H1 (cell line): Measurements from ENCODE around the gene SPOCK3. TPM values are rescaled to one million over a fixed set of nuclear protein-coding genes. Genes with fewer than 3 reads are reported as not detected.

Experiments used
- CTCF ChIA-PET: fragments of 300-600 bp; sonication (Branson Sonifier 250); formaldehyde crosslinking; loops from one replicate; lab custom pipeline; 2021; ENCODE audit not compliant: partially characterized antibody; lab: Charles Lee
- POLR2A ChIA-PET: fragments of 300-600 bp; sonication (Branson Sonifier 250); formaldehyde crosslinking; loops from one replicate; lab custom pipeline; 2021; ENCODE audit warnings: inconsistent platforms; ENCODE audit not compliant: partially characterized antibody; lab: Charles Lee
- DNase-seq, 2 experiments: peaks; one replicate each; pipeline versions ENCODE4 v3.0.0 to v3.0.0-alpha.2; 2010 to 2022; ENCODE audit warnings: low spot score in 2 of 2, low read depth in 1 of 2, mixed read lengths in 1 of 2
- FAIRE-seq: peaks from 2 replicates; lab custom pipeline; 2011; peaks lifted over from hg19 to GRCh38; lab: Jason Lieb, UNC
- H2AFZ ChIP-seq: 2 replicates; pipeline ENCODE4 v1.8.1; 2012; ENCODE audit warnings: low read length, inconsistent platforms
- H2AK5ac ChIP-seq: 2 replicates; pipeline ENCODE4 v1.6.1; 2013; ENCODE audit warnings: low read depth, low read length
- H2BK120ac ChIP-seq: replicated peaks from 2 replicates; pipeline ENCODE3; 2013; ENCODE audit warnings: low read depth, low read length, inconsistent platforms
- H2BK12ac ChIP-seq: 2 replicates; pipeline ENCODE4 v1.6.1; 2013; ENCODE audit warnings: low read depth, low read length
- H2BK15ac ChIP-seq: 2 replicates; pipeline ENCODE4 v1.6.1; 2013; ENCODE audit warnings: low read length
- H2BK20ac ChIP-seq: 2 replicates; pipeline ENCODE4 v1.6.1; 2013; ENCODE audit warnings: low read length
- H2BK5ac ChIP-seq: 2 replicates; pipeline ENCODE4 v1.6.1; 2013; ENCODE audit warnings: low read depth, low read length
- H3K14ac ChIP-seq: 2 replicates; pipeline ENCODE4 v1.6.1; 2013; ENCODE audit warnings: inconsistent platforms; ENCODE audit not compliant: insufficient read length
- H3K18ac ChIP-seq: 2 replicates; pipeline ENCODE4 v1.6.1; 2013; ENCODE audit warnings: low read length; ENCODE audit errors: extremely low read depth
- H3K23ac ChIP-seq: 2 replicates; pipeline ENCODE4 v1.6.1; 2013; ENCODE audit warnings: inconsistent platforms; ENCODE audit not compliant: insufficient read length
- H3K23me2 ChIP-seq: 2 replicates; pipeline ENCODE4 v1.6.1; 2013; ENCODE audit warnings: low read depth, low read length
- H3K27ac ChIP-seq: 2 replicates; pipeline ENCODE4 v1.6.1; 2011; ENCODE audit warnings: low read depth, low read length, inconsistent platforms
- H3K27me3 ChIP-seq, 4 experiments: replicated peaks in 1 of 4; 1 replicate in 1 of 4; 2 replicates in 3 of 4; pipeline versions ENCODE4 v1.6.1 to v1.8.1; 2011 to 2013; ENCODE audit warnings: low read length in 3 of 4, mild to moderate bottlenecking in 3 of 4, inconsistent platforms in 2 of 4, mixed read lengths in 2 of 4, moderate library complexity in 1 of 4; ENCODE audit not compliant: control insufficient read depth in 3 of 4, insufficient read depth in 3 of 4; ENCODE audit errors: extremely low read depth in 1 of 4
- H3K36me3 ChIP-seq, 4 experiments: 2 replicates each; pipeline versions ENCODE4 v1.6.1 to v1.8.1; 2011 to 2013; ENCODE audit warnings: mild to moderate bottlenecking in 4 of 4, low read length in 3 of 4, moderate library complexity in 2 of 4, control low read depth in 1 of 4, inconsistent platforms in 1 of 4; ENCODE audit not compliant: insufficient read depth in 4 of 4, control insufficient read depth in 2 of 4
- H3K4ac ChIP-seq: replicated peaks from 2 replicates; pipeline ENCODE3; 2013; ENCODE audit warnings: low read length, low read depth, mixed read lengths, inconsistent platforms; ENCODE audit not compliant: insufficient read length
- H3K4me1 ChIP-seq, 4 experiments: replicated peaks in 1 of 4; 1 replicate in 1 of 4; 2 replicates in 3 of 4; pipeline versions ENCODE4 v1.6.1 to v1.8.1; 2011 to 2013; ENCODE audit warnings: low read length in 3 of 4, inconsistent platforms in 2 of 4, mixed read lengths in 1 of 4; ENCODE audit not compliant: insufficient read depth in 4 of 4, control insufficient read depth in 3 of 4
- H3K4me2 ChIP-seq, 2 experiments: 2 replicates each; pipeline versions ENCODE4 v1.6.1 to v1.8.1; 2011 to 2013; ENCODE audit warnings: low read depth in 2 of 2, low read length in 2 of 2, control low read depth in 1 of 2, inconsistent platforms in 1 of 2, mild to moderate bottlenecking in 1 of 2; ENCODE audit not compliant: insufficient read depth in 1 of 2
- H3K4me3 ChIP-seq, 4 experiments: fragments of 200-600, 300-600 bp in 1 of 4; sonication (generic), shearing (Covaris generic), sonication (Bioruptor Twin) in 1 of 4; 2 replicates each; pipeline versions ENCODE4 v1.5.1 to v1.8.1; 2011 to 2016; ENCODE audit warnings: low read length in 4 of 4, low read depth in 3 of 4, control low read depth in 2 of 4, inconsistent platforms in 2 of 4, mild to moderate bottlenecking in 2 of 4, mixed read lengths in 1 of 4, moderate library complexity in 1 of 4; ENCODE audit not compliant: insufficient read depth in 2 of 4; ENCODE audit errors: extremely low read depth in 1 of 4
- H3K56ac ChIP-seq: replicated peaks from 2 replicates; pipeline ENCODE3; 2013; ENCODE audit warnings: low read depth, mild to moderate bottlenecking, mixed read lengths, low read length, inconsistent platforms; ENCODE audit not compliant: insufficient read length
- H3K79me1 ChIP-seq: 2 replicates; pipeline ENCODE4 v1.6.1; 2013; ENCODE audit warnings: low read depth, low read length, control low read depth
- H3K79me2 ChIP-seq, 2 experiments: 2 replicates each; pipeline versions ENCODE4 v1.6.1 to v1.8.1; 2012 to 2013; ENCODE audit warnings: low read length in 2 of 2, mild to moderate bottlenecking in 2 of 2, inconsistent platforms in 1 of 2; ENCODE audit not compliant: insufficient read depth in 2 of 2, control insufficient read depth in 1 of 2
- H3K9ac ChIP-seq, 4 experiments: replicated peaks in 1 of 4; 1 replicate in 1 of 4; 2 replicates in 3 of 4; pipeline versions ENCODE4 v1.6.1 to v1.8.1; 2011 to 2013; ENCODE audit warnings: low read depth in 3 of 4, low read length in 3 of 4, control low read depth in 2 of 4, mild to moderate bottlenecking in 2 of 4, moderate library complexity in 2 of 4, inconsistent platforms in 1 of 4; ENCODE audit errors: extremely low read depth in 1 of 4
- H3K9me3 ChIP-seq, 2 experiments: 2 replicates each; pipeline versions ENCODE4 v1.6.1 to v1.8.1; 2012 to 2013; ENCODE audit warnings: mild to moderate bottlenecking in 2 of 2, moderate library complexity in 2 of 2, control low read depth in 1 of 2, inconsistent platforms in 1 of 2, low read depth in 1 of 2, low read length in 1 of 2, mixed read lengths in 1 of 2; ENCODE audit not compliant: insufficient read depth in 2 of 2
- H4K20me1 ChIP-seq, 2 experiments: replicated peaks in 1 of 2; 2 replicates each; pipeline versions ENCODE3 to v1.8.1; 2011 to 2013; ENCODE audit warnings: inconsistent platforms in 2 of 2, low read length in 2 of 2, mild to moderate bottlenecking in 1 of 2; ENCODE audit not compliant: insufficient read depth in 2 of 2, control insufficient read depth in 1 of 2
- H4K5ac ChIP-seq: 2 replicates; pipeline ENCODE4 v1.6.1; 2013; ENCODE audit warnings: low read length, low read depth, mixed read lengths, inconsistent platforms; ENCODE audit not compliant: insufficient read length
- H4K8ac ChIP-seq: 2 replicates; pipeline ENCODE4 v1.8.0; 2013; ENCODE audit warnings: mild to moderate bottlenecking, moderate library complexity, low read length, inconsistent platforms; ENCODE audit not compliant: insufficient read depth; ENCODE audit errors: extremely low read depth
- H4K91ac ChIP-seq: replicated peaks from 2 replicates; pipeline ENCODE3; 2013; ENCODE audit warnings: low read length, mixed read lengths, inconsistent platforms; ENCODE audit not compliant: insufficient read length
- ASH2L ChIP-seq: fragments of 200-600, 300-600 bp; sonication (generic); IDR thresholded peaks from one replicate; pipeline ENCODE4 v1.7.1; 2017; ENCODE audit warnings: low read length
- ATF3 ChIP-seq: IDR thresholded peaks from 2 replicates; pipeline ENCODE4 v1.6.1; 2011; ENCODE audit warnings: low read depth, mild to moderate bottlenecking, low read length; ENCODE audit not compliant: insufficient read depth
- BACH1 ChIP-seq: IDR thresholded peaks from 2 replicates; pipeline ENCODE4 v1.6.1; 2012; ENCODE audit warnings: low read length, improper control_type of control experiment
- CBX8 ChIP-seq: fragments of 300-800, 300-1000 bp; sonication (generic); IDR thresholded peaks from 2 replicates; pipeline ENCODE4 v1.7.1; 2016; ENCODE audit warnings: low read depth, low read length, borderline replicate concordance
- CTCF ChIP-seq, 3 experiments: IDR thresholded peaks; 1 replicate in 2 of 3; 2 replicates in 1 of 3; pipeline versions ENCODE4 v1.5.1 to v1.6.1; 2011; ENCODE audit warnings: low read length in 3 of 3, mild to moderate bottlenecking in 3 of 3, inconsistent platforms in 2 of 3, low read depth in 1 of 3, moderate library complexity in 1 of 3; ENCODE audit not compliant: insufficient read depth in 1 of 3; ENCODE audit errors: control extremely low read depth in 1 of 3
- POLR2A ChIP-seq, 2 experiments: IDR thresholded peaks; 1 replicate in 1 of 2; 2 replicates in 1 of 2; pipeline ENCODE4 v1.6.1; 2011; ENCODE audit warnings: low read depth in 2 of 2, low read length in 2 of 2, mild to moderate bottlenecking in 2 of 2; ENCODE audit errors: control extremely low read depth in 1 of 2
- SAP30 ChIP-seq: fragments of 300-600 bp; sonication (generic); IDR thresholded peaks from 2 replicates; pipeline ENCODE4 v1.7.1; 2012; ENCODE audit warnings: low read length, moderate library complexity, mild to moderate bottlenecking, inconsistent platforms; ENCODE audit not compliant: insufficient read depth, insufficient replicate concordance
- TEAD4 ChIP-seq: IDR thresholded peaks from 2 replicates; pipeline ENCODE4 v1.6.1; 2012; ENCODE audit warnings: low read depth, low read length, inconsistent platforms, mixed read lengths
- USF2 ChIP-seq: IDR thresholded peaks from 2 replicates; pipeline ENCODE4 v1.6.1; 2011; ENCODE audit warnings: low read length, improper control_type of control experiment
- WGBS, 2 experiments: shearing (Covaris generic) in 1 of 2; methylation state at CpG; one replicate each; pipeline versions ENCODE4 v1.1.6 to v1.1.7; 2013 to 2015; ENCODE audit warnings: low lambda C conversion rate in 2 of 2, mixed read lengths in 2 of 2, inconsistent platforms in 1 of 2, low coverage in 1 of 2, missing lambda C conversion rate in 1 of 2; ENCODE audit not compliant: insufficient replicate concordance in 2 of 2, insufficient coverage in 1 of 2, insufficient read length in 1 of 2; ENCODE audit errors: extremely low coverage in 1 of 2, missing lambda C conversion rate in 1 of 2; 5-methylcytosine and 5-hydroxymethylcytosine counted together
- polyA plus RNA-seq, 7 experiments: library from polyadenylated mRNA; depleted of rRNA in 3 of 7; stranded (reverse) in 5 of 7; unstranded in 2 of 7; fragments of >200 nt in 5 of 7; fragments of 200-250 nt in 2 of 7; gene quantifications; 1 replicate in 5 of 7; 2 replicates in 1 of 7; 4 replicates in 1 of 7; pipeline versions ENCODE4 v1.2.1 to v1.2.3, GENCODE V29; 2011 to 2013; ENCODE audit warnings: missing spikeins in 2 of 7, mixed read lengths in 2 of 7
- total RNA-seq: library from RNA; stranded (reverse); fragmentation: NEBNext Ultra II Directional; extraction: Animal tissue kit (Norgen Biotek cat#: 25700); gene quantifications from 2 replicates; pipeline ENCODE4 v1.2.1, GENCODE V29; 2021

SPOCK3 gene
- total and polyA plus RNA-seq, 2 of the 8 experiments (the other 6 are each of a cell fraction or from before 2014, with no cell fraction given): 0.14 to 0.60 TPM

- Histone ChIP-seq H3K36me3 (no peaks in the 10 kb centered on the region), H3K79me1 (no peaks in the 10 kb centered on the region), H3K9ac (no peak overlapping the region), H3K14ac (no peak overlapping the region), H2BK12ac (no peak overlapping the region), H2BK20ac (no peak overlapping the region), H3K18ac (no peak overlapping the region), H3K27me3 (no peaks in the 10 kb centered on the region), H4K8ac (no peak overlapping the region), H3K23me2 (no peaks in the 10 kb centered on the region), H3K23ac (no peak overlapping the region), H3K79me2 (no peaks in the 10 kb centered on the region), H3K9me3 (no peaks in the 10 kb centered on the region), H2BK120ac (no peak overlapping the region), H4K91ac (no peak overlapping the region), H3K4me1 (no peaks in the 10 kb centered on the region), H3K56ac (no peak overlapping the region), H2AFZ (no peak overlapping the region), H3K4me2 (no peak overlapping the region), H3K4ac (no peak overlapping the region), H3K4me3 (no peak overlapping the region), H4K20me1 (no peaks in the 10 kb centered on the region), H2BK15ac (no peak overlapping the region), H2AK5ac (no peak overlapping the region), H4K5ac (no peak overlapping the region), H2BK5ac (no peak overlapping the region), H3K27ac (no peak overlapping the region)
- CTCF ChIA-PET: no interaction called here
- 86% methylated on average over 6 of the region's 6 CpGs; no CpG with 5 or more reads in 1 of the 2 experiments for WGBS, 2 experiments
- POLR2A ChIA-PET: no interaction called here
- DNase-seq (no peak), FAIRE-seq (no peak)
- TF ChIP-seq POLR2A (IDR thresholded peaks at IDR 0.05; ENCODE audit: control extremely low read depth in 1 of 2, low read depth in 2 of 2, low read length in 2 of 2) (no peak), TEAD4 (no peak), BACH1 (no peak), ASH2L (no peak), CTCF (IDR thresholded peaks at IDR 0.05; ENCODE audit: control extremely low read depth in 1 of 3, insufficient read depth in 1 of 3, low read depth in 1 of 3, low read length in 3 of 3) (no peak), USF2 (no peak), ATF3 (no peak), SAP30 (no peak), CBX8 (no peak)
Observed at GRCh38 chr4:167176723-167177367, 57.4 kb downstream of the SPOCK3 start.
